Ishikawa (cell line): ENCODE measurements around the gene DCHS1.

Experiments used
- CEBPB ChIP-seq: IDR thresholded peaks from 2 replicates; pipeline ENCODE4 v1.6.1; 2012
- CREB1 ChIP-seq: IDR thresholded peaks from 2 replicates; pipeline ENCODE4 v1.6.1; 2012; ENCODE audit warnings: low read depth
- EGR1 ChIP-seq: IDR thresholded peaks from 2 replicates; pipeline ENCODE4 v1.6.1; 2012
- EP300 ChIP-seq: IDR thresholded peaks from 2 replicates; pipeline ENCODE4 v1.6.1; 2012; ENCODE audit warnings: borderline replicate concordance
- FOXM1 ChIP-seq: IDR thresholded peaks from 2 replicates; pipeline ENCODE4 v1.6.1; 2012; ENCODE audit warnings: low read depth, borderline replicate concordance
- MAX ChIP-seq: IDR thresholded peaks from 2 replicates; pipeline ENCODE4 v1.6.1; 2012
- NFIC ChIP-seq: IDR thresholded peaks from 2 replicates; pipeline ENCODE4 v1.6.1; 2012
- RAD21 ChIP-seq: IDR thresholded peaks from 2 replicates; pipeline ENCODE4 v1.6.1; 2012; ENCODE audit warnings: low read depth
- REST ChIP-seq: IDR thresholded peaks from 2 replicates; pipeline ENCODE4 v1.6.1; 2012; ENCODE audit warnings: low read depth, mild to moderate bottlenecking
- TAF1 ChIP-seq: IDR thresholded peaks from 2 replicates; pipeline ENCODE4 v1.6.1; 2012; ENCODE audit warnings: low read depth, mild to moderate bottlenecking
- TCF12 ChIP-seq: IDR thresholded peaks from 2 replicates; pipeline ENCODE4 v1.6.1; 2012; ENCODE audit warnings: low read depth
- TEAD4 ChIP-seq: IDR thresholded peaks from 2 replicates; pipeline ENCODE4 v1.6.1; 2012
- USF1 ChIP-seq: IDR thresholded peaks from 2 replicates; pipeline ENCODE4 v1.6.1; 2012
- YY1 ChIP-seq: IDR thresholded peaks from 2 replicates; pipeline ENCODE4 v1.6.1; 2012; ENCODE audit warnings: low read depth
- ZBTB7A ChIP-seq: IDR thresholded peaks from 2 replicates; pipeline ENCODE4 v1.6.1; 2012; ENCODE audit warnings: low read depth

DCHS1 gene

GRCh38 chr11:6584528-6584927 lies 71.1 kb downstream of the DCHS1 start:
- TF ChIP-seq TCF12 = no peak
- TF ChIP-seq NFIC = no peak
- TF ChIP-seq REST = no peak
- no peak for TF ChIP-seq YY1
- TF ChIP-seq TEAD4 = no peak
- TF ChIP-seq ZBTB7A = no peak
- TF ChIP-seq USF1 = no peak
- no peak for TF ChIP-seq TAF1
- no peak for TF ChIP-seq MAX
- TF ChIP-seq RAD21 = no peak
- TF ChIP-seq CREB1 = no peak

- TF ChIP-seq TCF12 (no peak), NFIC (no peak), YY1 (no peak), EGR1 (no peak), TEAD4 (no peak), ZBTB7A (no peak), RAD21 (no peak), EP300 (no peak), MAX (no peak), REST (no peak), USF1 (no peak), FOXM1 (no peak), CEBPB (no peak)
Measured at GRCh38 chr11:6583584-6583983, 72.0 kb downstream of the DCHS1 start.

- TF ChIP-seq CEBPB (no peak), CREB1 (no peak), TEAD4 (no peak), MAX (no peak), EGR1 (no peak), NFIC (no peak), ZBTB7A (no peak), TCF12 (no peak), EP300 (no peak), TAF1 (no peak), YY1 (no peak), FOXM1 (no peak), REST (no peak), USF1 (no peak), RAD21 (no peak)
Measured at GRCh38 chr11:6579681-6580080, 75.9 kb downstream of the DCHS1 start.

- TF ChIP-seq MAX = no peak
- no peak for TF ChIP-seq FOXM1
Measured at GRCh38 chr11:6578134-6578533, 77.5 kb downstream of the DCHS1 start.
